GM21526 (cell line): ENCODE results near the gene SLC35E1.
"Not testable (repeated sequence)": the region's sequence is repeated elsewhere in the genome, so short reads cannot be mapped to it uniquely, and the experiment has no call there.

Experiments
- ATAC-seq: cut with Tn5 transposase; IDR thresholded peaks from one replicate; pipeline ENCODE4 v1.9.1; 2021; ENCODE audit warnings: moderate library complexity; ENCODE audit not compliant: unreplicated experiment, low FRiP score

The SLC35E1 gene

DNA sequence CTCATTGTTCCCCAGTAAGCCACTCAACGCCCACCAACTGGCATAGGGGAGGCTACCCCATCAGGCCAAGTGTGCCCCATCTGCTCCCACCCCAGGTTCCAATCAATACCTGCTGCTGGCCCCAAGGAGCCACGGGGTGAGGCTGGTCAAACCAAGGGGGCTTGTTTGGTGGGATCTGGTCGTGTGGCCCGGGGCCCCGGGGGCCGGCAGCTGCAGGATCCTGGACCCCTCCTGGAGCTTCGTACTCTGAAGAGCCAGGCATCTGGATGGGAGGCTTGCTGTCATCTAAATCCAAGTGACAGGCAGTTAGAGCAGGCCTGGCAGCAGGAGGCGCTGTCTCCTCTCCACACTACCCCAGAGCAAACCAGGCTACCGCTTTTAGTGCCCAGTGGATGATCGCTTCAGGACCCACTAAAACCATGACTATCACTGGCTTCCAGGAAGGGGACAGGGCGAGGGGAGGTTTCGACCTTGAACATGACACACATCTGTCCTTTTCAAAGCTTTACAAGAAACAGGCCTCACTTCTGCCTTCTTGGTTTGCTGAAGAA lies 44.2 kb downstream of the SLC35E1 start:
- no peak for ATAC-seq

DNA sequence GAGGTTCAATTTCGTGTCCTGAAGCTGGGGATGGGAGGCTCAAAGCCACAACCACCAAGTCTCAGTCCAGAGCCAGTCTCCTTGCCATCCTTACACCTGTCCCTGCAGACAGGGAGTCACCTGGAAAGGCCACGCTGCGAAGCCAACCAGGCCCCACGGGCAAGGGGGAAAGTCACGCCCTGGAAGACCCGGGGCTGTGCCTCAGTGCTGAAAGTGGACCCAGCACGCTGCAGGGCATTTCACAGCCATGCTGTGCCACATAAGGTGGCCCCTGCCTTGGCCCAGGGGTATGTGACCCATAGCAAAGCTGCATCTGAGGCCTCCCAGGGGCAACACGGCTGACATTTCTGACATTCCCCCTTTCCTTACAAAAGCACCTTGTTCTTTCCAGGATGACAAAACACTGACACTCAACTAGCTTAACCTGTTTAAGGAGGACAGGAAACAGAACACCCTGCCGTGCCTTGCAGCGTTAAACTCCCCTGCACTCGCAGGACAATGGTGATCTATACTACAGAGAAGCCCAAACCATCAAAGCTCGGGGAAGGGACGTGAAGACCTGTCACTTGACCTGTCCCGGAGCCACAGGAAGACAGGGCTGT lies 44.8 kb downstream of the SLC35E1 start:
- no peak for ATAC-seq

DNA sequence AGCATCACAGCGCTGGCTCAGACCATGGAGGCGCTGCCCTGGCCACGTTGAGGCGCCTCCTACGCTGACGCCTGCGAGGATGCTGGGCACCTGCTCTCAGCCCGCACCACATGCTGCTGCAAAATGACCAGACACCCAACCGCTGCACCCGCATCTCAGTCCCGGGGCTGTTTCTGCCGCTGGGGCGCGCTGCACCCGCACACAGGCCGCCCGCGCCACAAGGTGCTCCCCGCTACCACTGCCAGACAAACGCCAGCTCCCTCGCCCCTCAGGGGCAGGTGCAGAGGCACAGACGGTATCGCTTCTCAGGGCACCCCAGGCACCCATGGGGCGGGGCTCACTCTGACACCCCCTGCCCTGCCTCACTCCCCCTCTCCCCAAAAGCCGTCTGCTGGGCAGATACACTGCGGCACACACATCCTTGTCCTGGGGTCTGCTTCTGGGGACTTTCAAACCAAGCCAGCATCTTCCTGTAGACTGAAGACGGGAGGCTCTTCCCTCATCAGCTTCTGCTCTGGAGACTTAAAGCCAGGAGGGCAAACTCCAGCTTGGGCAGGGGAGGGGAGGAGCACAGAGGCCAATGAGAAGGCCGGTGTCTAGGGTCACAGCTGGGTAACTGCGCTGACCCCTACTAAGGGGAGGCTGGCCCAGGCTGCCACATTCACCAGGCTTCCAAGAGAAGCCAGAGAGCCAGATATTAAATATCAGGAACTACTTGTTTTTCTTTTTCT lies 46.3 kb downstream of the SLC35E1 start:
- no peak for ATAC-seq

DNA sequence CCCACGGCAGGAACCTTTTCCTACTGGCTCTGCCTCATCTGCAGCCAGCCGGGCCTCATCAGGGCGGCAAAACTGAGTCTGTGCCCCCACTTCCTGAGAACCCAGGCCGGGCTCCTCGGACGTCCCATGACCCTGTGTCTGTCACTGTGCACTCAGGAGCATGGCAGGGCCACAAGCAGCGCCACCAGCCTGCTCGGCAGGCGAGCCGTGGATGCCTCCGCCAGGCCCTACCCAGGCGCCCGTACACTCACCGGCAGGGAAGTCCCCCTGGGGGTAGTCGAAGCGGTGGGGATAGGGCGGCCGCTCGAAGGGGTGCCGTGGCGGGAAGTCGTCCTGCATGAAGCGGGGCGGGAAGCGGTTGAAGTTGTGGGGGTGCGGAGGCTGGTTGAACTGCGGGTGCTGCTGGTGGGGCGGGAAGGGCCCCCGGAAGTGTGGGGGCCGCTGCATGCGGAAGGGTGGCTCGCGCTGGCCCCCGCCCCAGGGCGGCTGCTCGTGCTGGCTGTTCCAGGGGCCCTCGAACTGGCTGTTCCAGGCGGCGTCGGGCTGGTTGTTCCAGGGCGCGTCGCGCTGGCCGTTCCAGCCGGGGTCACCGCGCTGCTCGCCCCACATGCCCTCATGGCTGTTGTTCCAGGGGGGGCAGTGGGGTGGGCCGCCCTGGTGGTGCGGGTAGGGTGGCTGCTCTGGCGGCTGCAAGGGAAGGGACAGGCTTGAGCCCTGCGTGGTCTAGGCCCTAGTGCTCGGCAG lies 47.1 kb downstream of the SLC35E1 start:
- no peak for ATAC-seq

DNA sequence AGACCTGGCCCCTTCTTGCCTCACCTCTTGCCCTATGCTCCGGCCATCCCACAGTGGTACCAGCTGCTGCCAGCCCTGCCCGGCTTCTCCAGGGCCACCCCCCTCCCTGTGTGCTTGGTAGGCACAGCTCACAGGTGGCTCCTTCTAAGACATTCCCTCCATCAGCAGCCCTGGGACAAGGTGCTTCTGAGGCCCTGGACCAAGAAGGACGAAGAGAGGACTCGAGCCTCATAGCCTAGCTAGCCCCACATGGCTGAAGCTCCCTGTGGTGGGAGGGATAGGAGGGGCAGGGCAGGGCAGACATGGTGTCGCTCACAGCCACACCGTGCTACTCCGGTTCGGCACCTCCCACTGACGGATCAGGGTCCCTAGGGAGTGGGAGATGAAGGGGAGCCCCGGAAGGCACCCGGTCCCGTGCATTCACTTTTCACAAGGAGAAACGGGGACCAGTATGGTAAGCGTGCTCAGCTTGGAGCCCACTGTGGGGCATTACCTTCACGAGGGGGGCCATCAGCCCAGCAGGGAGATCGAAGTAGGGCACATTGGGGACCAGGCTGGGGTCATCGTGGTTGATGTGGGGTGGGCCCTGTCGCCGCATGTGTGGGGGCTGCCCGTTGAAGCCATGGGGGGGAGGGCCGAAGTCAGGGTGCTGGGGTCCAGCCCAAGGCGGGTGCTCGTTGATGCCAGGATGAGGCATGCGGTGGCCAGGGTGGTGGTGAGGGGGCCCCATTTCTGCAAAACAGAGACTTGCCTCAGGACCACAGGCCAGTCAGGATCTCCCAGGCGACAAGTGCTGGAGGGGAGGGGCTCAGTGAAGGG lies 49.4 kb downstream of the SLC35E1 start:
- ATAC-seq = no peak

DNA sequence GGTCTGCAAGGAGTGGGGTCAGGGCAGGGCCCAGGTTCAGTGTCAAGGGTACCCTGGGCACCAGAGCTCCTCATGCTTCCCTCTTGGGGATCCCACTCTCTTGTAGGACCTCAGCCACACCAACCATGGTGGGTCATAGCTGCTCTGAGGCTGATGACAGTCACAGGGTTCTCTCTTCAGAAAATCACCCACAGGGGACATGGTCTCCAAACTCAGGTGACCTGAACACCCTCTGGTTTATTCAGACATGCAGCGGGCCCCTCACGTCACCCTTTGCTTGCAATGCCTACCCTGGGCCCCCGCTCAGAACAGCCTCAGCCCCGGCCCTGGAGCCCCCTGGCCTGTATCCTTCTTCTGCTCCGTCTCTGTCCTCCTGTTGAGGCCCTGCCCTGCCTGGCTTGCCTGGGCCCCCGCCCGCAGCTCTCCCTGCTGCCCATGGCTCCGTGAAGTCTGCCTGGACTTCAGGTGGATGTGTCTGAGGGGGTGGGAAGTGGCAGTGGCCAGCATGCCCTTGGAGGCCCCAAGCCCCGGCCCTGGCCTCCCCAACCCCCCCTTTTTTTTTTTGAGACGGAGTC lies 50.4 kb downstream of the SLC35E1 start:
- ATAC-seq = no peak

DNA sequence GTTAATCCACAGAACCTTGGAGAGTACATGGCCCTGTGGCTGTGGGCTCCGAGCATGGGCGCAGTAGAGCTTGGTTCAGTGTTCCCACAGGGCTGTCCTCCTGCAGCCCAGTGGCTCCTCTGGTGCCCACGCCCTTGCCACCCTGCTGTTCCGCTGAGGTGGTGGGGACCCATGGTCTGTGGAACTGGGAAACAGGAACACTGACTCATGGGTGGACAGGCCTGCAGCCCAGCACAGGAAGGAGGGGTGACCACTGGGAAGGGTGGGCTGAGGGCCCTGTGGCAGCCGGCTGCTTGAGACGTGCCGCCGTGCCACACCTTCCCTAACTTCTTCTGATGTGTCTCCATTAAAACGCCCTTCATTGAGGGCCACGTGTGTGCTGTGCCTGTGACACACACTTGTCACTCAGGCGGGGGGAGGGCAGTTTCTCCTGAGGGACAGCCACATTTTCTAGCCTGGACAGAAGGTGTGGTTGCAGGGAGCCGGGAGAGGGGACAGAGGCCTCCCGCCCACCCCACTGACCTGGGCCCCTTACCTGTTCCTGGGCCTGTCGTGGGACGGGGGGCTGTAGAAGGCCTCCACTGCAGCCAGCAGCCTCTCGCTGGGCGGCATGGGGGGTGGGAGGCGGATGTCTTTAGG lies 51.1 kb downstream of the SLC35E1 start:
- ATAC-seq = no peak

DNA sequence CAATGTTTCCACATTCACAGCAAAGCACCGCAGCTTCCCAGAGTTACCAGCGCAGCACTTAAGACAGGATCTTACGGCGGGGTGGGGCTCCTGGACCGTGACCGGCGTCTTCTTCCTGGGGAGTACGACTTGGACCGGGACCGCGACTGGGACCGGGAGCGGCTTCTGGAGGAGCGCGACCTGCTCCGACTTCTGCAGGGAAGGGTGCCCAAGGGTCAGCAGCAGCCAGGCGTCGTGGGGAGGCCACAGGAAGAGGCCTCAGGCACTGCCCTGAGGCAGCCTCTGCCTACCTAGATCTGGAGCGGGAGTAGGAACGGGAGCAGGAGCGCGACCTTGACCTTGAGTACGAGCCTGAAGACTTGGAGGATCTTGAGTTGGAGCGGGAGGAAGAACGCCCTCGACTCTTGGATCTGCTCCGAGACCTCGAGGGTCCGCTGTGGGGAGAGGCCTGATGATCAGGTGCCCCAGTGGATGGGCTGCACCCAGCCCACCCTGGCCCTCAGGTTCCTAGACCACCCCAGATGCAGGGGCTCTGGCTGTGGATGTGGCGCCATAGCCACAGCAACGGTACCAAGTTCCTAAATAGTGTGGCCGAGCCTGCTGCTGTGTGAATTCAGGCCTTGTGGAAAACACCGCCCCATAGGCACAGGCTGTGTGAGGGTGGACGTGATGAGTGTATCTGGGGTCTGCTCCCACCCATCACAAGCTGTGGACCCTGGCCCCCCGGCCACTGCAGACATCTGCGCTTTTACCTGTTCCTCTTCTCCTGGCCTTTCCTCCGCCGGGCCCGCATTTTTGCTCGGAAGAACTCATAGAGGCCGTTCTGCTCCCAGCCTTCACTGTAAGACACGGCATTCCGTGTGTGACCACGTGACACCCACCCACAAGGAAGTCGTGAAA lies 51.9 kb downstream of the SLC35E1 start:
- no peak for ATAC-seq

DNA sequence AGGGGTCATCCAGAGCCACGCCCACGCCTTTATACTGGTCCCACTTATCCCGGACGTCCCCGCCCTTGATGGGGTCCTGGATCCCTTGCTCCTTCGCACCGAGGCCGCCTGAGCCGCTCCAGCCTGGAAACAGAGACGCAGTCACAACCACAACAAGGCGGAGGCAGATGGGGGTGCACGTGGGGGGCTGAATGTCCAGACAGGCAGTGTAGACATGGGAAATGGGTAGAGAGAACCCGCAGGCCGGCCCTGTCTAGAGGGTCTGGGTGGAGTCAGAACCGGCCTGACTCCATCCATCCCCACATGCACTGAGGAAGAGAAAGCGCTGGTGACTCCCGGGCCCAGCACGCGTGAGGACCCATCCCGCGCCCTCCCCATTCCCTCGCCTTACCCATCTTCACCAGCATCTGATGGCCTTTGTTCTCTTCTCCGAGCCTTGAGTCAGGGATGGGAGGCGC lies 53.0 kb downstream of the SLC35E1 start:
- no peak for ATAC-seq

DNA sequence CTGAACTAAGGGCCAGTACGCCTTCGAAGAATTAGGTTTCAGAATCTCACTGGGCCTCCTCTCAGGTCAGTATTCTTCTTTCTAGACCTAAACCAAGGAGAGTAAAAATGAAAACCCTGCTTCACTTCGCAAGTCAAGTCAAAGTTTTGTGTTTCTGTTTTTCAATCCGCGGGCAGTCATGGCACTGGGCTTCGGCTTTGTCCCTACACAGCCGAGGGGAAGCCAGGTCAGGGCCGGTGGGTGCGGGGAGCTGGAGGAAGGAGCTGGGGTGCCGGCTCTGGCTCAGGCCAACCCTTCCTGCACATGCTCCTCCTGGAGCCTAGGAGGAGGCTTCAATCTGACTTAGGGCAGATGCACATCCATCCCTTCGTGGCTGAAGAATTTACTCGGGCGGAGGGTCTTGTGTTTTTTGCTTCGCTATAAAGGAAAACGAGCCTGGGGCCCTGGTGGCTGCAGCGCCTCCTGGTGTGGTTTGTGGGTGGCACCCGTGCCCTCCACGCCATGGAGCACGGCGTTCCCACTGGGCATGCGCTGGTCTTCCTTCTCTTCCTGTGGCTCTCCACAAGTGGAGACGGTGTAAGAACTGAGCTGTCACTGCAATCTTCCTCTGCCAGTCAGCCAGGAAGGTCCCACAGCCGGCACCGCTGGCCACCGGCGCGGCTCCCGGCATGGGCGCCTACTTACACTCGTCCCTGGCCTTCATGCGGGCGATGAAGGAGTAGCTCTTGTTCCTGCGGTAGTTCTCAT lies 53.6 kb downstream of the SLC35E1 start:
- no peak for ATAC-seq

DNA sequence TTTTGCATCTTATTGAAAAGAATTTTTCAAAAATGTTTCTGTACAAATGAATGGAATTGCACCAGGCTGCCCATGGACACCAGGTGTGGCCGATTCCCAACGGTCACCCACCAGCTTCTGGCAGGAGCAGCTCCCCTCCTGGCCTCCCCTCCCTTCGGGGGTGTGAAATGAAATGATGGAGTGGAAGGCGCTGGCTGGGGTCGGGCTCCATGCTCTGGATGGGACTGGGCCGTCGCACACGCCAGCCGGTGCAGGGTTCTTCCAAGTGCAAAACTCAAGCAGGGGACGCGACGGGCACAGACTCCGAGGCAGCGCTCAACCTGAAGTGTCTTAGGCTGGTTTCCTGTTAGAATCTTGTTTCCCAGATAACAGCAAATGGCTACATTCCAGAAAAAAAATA lies 54.2 kb downstream of the SLC35E1 start:
- no peak for ATAC-seq

DNA sequence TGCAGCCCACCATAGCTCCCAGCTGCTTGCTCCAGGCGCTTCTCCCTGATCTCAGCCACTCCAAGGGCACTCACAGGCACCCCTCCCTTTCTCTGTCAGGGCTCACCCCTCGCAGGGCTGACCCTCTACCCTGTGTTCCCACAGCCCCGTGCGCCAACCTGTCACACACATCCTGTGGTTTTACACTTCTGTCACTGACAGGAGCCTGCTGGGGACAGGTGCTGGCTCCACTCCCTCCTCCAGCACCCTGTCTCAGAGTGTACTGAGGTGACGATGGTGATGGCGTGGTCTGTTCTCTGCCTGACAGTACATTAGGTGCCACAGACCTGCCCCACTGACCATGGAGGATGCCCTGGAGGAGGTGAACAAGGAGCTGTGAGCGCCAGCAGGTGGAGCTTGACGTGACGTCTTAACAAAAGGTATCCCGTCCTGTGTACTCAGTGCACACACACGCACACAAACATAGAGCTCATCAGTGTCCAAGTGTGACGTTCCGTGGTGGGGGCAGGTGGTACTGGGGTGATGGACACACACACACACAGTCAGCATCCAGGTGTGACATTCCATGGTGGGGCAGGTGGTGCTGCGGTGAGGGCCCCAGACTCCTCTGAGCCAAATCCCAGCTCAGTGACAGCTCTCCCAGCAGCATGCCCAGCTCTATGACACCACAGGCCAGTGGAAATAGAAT lies 55.1 kb downstream of the SLC35E1 start:
- ATAC-seq = no peak

DNA sequence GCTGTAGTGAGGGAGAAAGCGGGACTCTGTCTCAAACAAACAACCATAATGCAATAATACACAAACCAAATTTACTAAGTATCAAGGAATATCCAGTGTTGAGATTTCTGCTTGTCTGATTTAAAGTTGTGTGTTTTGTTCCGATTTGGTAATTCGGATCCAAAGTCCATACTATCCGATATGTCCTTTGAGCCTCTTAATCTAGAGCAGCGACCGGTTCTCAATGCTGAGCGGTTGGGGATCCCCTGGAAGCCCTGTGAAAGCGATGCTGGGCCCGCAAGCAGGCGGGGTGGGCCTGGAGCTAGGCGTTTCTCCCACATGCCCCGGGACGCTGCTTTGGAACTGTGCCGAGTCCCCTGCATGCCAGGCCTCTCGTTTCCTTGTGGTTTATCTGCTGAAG lies 55.8 kb downstream of the SLC35E1 start:
- ATAC-seq = no peak

DNA sequence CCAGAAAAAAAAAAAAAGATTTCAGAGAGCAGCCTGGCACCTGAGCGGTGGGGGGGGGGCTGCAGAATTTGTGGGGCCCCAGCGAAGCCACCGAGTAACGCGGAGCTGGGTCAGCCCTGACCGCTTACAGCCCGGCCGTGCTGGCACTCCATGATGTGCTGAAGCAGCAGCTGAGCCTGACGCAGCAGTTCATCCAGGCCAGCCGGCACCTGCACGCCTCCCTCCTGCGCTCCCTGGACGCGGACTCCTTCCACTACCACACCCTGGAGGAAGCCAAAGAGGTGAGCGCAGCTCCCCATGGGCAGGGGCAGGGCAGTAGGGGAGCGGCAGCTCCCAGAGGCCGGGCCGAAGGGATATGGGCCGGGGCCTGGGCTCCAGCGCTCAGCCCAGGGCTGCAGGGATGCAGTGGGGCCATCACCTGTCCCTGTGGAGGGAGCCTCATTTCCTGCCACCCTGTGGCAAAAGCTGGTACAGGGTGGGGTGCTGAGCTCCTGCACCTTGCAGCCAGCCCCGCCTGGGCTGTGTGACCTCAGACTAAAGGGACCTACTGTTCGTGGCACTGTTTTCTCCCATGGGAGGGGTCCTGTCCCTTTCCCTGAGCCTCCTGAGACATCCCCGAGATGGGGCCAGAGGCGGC lies 57.7 kb downstream of the SLC35E1 start:
- ATAC-seq = no peak

DNA sequence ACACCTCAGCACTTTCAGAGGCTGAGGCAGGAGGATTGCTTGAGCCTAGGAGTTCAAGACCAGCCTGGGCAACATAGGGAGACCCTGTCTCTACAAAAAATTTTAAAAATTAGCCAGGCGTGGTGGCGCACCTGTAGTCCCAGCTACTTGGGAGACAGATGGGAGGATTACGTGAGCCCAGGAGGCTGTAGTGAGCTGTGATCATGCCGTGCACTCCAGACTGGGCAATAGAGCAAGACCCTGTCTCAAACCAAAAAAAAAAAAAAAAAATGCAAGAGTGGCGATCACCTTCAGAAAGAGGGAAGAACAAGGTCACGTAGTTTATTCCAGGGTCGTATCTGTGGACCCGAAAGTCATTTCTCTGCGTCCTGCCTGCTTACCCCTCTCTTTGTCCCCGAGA lies 59.6 kb downstream of the SLC35E1 start:
- not testable (repeated sequence) for ATAC-seq

DNA sequence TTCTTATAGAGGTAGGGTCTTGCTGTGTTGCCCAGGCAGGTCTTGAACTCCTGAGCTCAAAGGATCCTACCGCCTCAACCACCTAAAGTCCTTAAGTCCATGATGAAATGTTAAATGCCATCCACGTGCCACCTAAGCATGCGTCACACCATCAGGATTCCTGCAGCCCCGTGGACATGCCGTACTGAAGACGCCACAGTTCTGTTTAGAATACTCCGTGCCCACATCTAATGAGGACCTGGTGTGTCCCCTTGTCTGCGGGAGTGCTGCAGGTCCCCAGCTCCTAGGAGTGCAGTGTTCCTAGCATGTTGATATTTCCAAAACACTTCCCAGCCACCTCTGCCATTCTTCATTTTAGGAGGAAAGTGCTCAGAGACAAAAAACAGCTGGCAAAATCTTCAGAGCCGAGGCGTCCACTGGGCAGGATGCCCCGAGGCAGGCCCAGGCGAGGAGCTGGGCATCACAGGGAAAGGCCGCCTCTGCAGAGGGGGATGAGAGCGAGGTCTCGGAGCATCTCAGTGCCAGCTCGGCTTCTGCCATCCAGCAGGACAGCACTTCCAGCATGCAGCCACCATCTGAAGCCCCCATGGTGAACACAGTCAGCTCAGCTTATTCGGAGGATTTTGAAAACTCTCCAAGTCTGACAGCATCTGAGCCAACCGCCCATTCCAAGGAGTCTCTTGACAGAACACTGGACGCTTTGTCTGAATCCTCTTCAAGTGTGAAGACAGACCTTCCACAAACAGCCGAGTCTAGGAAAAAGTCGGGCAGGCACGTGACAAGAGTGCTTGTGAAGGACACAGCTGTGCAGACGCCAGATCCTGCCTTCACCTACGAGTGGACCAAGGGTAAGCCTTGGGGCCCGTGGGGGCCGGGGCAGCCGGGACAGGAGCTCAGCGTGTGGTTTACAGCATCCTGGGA lies 62.8 kb downstream of the SLC35E1 start:
- ATAC-seq = no peak
